Smooth muscle cell (in vitro differentiated cells): ENCODE measurements around the gene LRRC8C. TPM values are rescaled to one million over a fixed set of nuclear protein-coding genes. Genes with fewer than 3 reads are reported as not detected.

ENCODE experiments used
- DNase-seq: peaks from one replicate; lab custom pipeline; 2025; ENCODE audit not compliant: unreplicated experiment; lab: John Stamatoyannopoulos, UW
- H2AFZ ChIP-seq: fragments of 200-600 bp; sonication (generic); 2 replicates; pipeline ENCODE4 v1.6.0; 2016; ENCODE audit warnings: antibody characterized with exemption, low read depth, mild to moderate bottlenecking
- H3F3A ChIP-seq: fragments of 200-600 bp; sonication (generic); 2 replicates; pipeline ENCODE4 v1.6.0; 2017; ENCODE audit warnings: antibody characterized with exemption, low read depth
- H3K27ac ChIP-seq: fragments of 200-600 bp; sonication (generic); 2 replicates; pipeline ENCODE4 v1.5.1; 2016; ENCODE audit warnings: low read depth, mild to moderate bottlenecking
- H3K27me3 ChIP-seq: fragments of 200-600 bp; sonication (generic); 2 replicates; pipeline ENCODE4 v1.6.1; 2016; ENCODE audit warnings: low read depth, mild to moderate bottlenecking
- H3K36me3 ChIP-seq: fragments of 200-600 bp; sonication (generic); 2 replicates; pipeline ENCODE4 v1.5.1; 2016; ENCODE audit warnings: low read depth
- H3K4me1 ChIP-seq: fragments of 200-600 bp; sonication (generic); 2 replicates; pipeline ENCODE4 v1.5.1; 2016; ENCODE audit warnings: low read depth
- H3K4me2 ChIP-seq: fragments of 200-600 bp; sonication (generic); 2 replicates; pipeline ENCODE4 v1.6.0; 2016; ENCODE audit warnings: mild to moderate bottlenecking
- H3K4me3 ChIP-seq: fragments of 200-600 bp; sonication (generic); 2 replicates; pipeline ENCODE4 v1.5.1; 2016; ENCODE audit warnings: mild to moderate bottlenecking
- H3K79me2 ChIP-seq: fragments of 200-600 bp; sonication (generic); 2 replicates; pipeline ENCODE4 v1.6.0; 2016; ENCODE audit warnings: low read depth, mild to moderate bottlenecking
- H3K9ac ChIP-seq: fragments of 200-600 bp; sonication (generic); 2 replicates; pipeline ENCODE4 v1.6.0; 2016; ENCODE audit warnings: low read depth
- H3K9me3 ChIP-seq: fragments of 200-600 bp; sonication (generic); replicated peaks from 2 replicates; pipeline ENCODE4 v1.5.1; 2016; ENCODE audit warnings: low read depth
- H4K20me1 ChIP-seq: fragments of 200-600 bp; sonication (generic); 2 replicates; pipeline ENCODE4 v1.6.0; 2016; ENCODE audit warnings: low read depth
- WGBS: methylation state at CpG from one replicate; pipeline ENCODE4 v1.1.7; 2016; ENCODE audit warnings: low lambda C conversion rate; 5-methylcytosine and 5-hydroxymethylcytosine counted together
- polyA plus RNA-seq: library from polyadenylated mRNA; unstranded; fragments of >200 nt; fragmentation: Nextera tagmentation; extraction: Ambion mirVana; gene quantifications from 2 replicates; pipeline ENCODE4 v1.2.1, GENCODE V29; 2016
- total RNA-seq: library from RNA; depleted of rRNA; stranded (reverse); fragments of >200 nt; gene quantifications from 2 replicates; pipeline ENCODE4 v1.2.3, GENCODE V29; 2014
- TF ChIP-seq, protein P1 (sequence below): fragments of 200-600 bp; sonication (generic); IDR thresholded peaks from 2 replicates; pipeline ENCODE4 v1.5.1; 2017; ENCODE audit warnings: borderline replicate concordance, mild to moderate bottlenecking, antibody characterized with exemption; ENCODE audit not compliant: insufficient read depth, poor library complexity, severe bottlenecking

Gene LRRC8C
- total and polyA plus RNA-seq, 2 experiments from 2014 or later = 2.2 to 7.2 TPM

DNA sequence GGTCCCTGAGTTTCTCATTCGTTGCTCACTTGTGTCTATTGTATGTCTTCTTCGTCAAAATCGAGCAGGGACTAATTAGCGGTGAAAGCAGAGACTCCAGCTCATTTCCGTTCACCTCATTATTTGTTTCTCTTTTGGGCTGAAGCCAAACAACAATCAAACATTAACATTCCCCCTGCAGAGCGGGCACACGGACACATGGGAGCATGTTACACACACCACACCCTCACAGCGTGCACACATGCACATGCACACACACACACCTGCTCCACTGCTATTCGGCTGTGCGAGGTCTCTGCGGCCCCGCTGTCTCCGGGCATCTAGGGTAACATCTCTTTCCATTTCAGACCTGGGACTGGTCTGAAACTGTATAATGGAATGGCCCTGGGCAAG, 129.5 kb downstream of the LRRC8C start:
- Histone ChIP-seq H3K79me2 (no peaks in the 10 kb centered on the region), H4K20me1 (no peaks in the 10 kb centered on the region), H3K9ac (no peak overlapping the region), H3K4me2 (peak overlapping the region; percentile 86), H3K27me3 (no peaks in the 10 kb centered on the region), H3F3A (no peaks in the 10 kb centered on the region), H3K27ac (no peak overlapping the region), H3K4me3 (peak overlapping the region; percentile 49), H3K36me3 (no peaks in the 10 kb centered on the region), H3K9me3 (no peaks in the 10 kb centered on the region), H3K4me1 (peaks cover 5% of the 10 kb centered on the region), H2AFZ (peak overlapping the region; percentile 84)
- no peak for DNase-seq
- 85% methylated on average over 13 of the region's 13 CpGs for WGBS
- TF ChIP-seq, protein P1, sequence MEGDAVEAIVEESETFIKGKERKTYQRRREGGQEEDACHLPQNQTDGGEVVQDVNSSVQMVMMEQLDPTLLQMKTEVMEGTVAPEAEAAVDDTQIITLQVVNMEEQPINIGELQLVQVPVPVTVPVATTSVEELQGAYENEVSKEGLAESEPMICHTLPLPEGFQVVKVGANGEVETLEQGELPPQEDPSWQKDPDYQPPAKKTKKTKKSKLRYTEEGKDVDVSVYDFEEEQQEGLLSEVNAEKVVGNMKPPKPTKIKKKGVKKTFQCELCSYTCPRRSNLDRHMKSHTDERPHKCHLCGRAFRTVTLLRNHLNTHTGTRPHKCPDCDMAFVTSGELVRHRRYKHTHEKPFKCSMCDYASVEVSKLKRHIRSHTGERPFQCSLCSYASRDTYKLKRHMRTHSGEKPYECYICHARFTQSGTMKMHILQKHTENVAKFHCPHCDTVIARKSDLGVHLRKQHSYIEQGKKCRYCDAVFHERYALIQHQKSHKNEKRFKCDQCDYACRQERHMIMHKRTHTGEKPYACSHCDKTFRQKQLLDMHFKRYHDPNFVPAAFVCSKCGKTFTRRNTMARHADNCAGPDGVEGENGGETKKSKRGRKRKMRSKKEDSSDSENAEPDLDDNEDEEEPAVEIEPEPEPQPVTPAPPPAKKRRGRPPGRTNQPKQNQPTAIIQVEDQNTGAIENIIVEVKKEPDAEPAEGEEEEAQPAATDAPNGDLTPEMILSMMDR = no peak

DNA sequence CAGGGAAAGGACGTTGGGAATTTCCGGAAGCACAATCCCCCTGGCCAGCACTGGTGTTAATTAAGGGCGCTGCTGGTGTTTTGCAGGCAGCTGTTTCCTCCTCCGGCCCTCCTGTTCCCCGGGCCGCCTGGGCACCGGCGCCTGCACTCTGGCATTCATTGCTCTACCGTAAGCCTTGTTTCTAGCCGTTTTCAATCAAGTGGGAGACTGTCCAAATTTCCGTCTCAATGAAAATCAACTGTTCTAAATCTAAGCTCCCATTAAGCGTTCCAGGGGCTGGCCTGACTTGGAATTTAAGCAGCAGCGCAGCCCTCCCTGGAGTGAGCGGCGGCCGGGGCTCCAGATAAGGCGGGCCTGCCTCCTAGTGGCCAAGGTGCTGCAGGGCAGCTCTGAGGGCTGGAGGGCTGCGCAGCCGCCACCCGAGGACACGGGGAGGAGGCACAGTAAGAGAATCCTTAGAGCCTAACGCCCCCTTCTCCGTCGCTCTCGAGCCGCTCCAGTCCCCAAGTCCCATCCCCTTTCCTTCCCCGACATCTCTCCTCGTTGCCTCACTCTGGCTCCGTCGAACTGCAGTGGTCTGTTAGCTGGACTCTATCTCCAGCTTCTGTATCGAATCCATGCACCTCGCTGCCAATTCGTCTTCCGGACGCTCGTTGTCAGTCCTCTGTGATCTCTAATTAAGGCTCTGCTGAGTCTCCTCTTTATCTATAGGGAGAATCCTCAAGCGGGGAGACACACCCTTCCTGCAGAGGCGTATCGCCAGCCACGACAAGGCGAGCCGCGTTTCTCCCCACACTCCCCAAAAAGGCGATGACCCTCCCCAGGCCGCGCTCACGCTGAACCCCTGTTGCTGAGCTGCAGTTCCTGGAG, 130.1 kb downstream of the LRRC8C start:
- no peaks in the 10 kb centered on the region for H4K20me1 ChIP-seq
- H3K4me3 ChIP-seq = peak overlapping the region; percentile 49
- no peaks in the 10 kb centered on the region for H3K36me3 ChIP-seq
- H2AFZ ChIP-seq = peak overlapping the region; percentile 84
- no peak overlapping the region for H3K27ac ChIP-seq
- H3K4me1 ChIP-seq = peaks cover 5% of the 10 kb centered on the region
- peak; percentile 57 for DNase-seq
- TF ChIP-seq, protein P1 = peak; percentile 97
- no peaks in the 10 kb centered on the region for H3F3A ChIP-seq
- H3K79me2 ChIP-seq = no peaks in the 10 kb centered on the region
- H3K27me3 ChIP-seq = no peaks in the 10 kb centered on the region
- WGBS = 3% methylated on average over 42 of the region's 47 CpGs
- H3K9me3 ChIP-seq = no peaks in the 10 kb centered on the region
- H3K9ac ChIP-seq = no peak overlapping the region
- H3K4me2 ChIP-seq = peak overlapping the region; percentile 86

DNA sequence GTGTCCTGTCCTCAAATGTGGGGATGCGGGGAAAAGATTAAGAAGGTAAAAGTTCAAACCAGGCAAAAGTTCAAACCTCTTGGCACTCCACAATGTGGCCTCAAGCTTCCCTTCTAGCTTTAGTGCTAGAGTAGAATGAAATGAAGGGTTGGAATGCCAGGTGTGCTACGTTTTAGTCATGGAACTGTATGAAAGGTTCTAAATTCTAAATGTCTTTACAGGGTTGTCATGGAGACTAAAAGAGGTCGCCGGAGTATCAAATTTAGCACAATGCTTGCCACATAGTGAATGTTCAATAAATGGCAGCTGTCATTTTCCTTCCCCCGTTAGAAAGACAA, 130.7 kb downstream of the LRRC8C start:
- H3K9ac ChIP-seq = no peak overlapping the region

More for the DNA sequence above, 130.7 kb downstream of the LRRC8C start:
- peak overlapping the region; percentile 86 for H3K4me2 ChIP-seq
- H3K79me2 ChIP-seq = no peaks in the 10 kb centered on the region
- no peaks in the 10 kb centered on the region for H3K9me3 ChIP-seq
- no peaks in the 10 kb centered on the region for H4K20me1 ChIP-seq
- H3K27me3 ChIP-seq = no peaks in the 10 kb centered on the region
- TF ChIP-seq, protein P1 = no peak
- peaks cover 5% of the 10 kb centered on the region for H3K4me1 ChIP-seq
- H3K36me3 ChIP-seq = no peaks in the 10 kb centered on the region
- DNase-seq = no peak
- H2AFZ ChIP-seq = peak overlapping the region; percentile 84
- H3F3A ChIP-seq = no peaks in the 10 kb centered on the region
- peak overlapping the region; percentile 49 for H3K4me3 ChIP-seq
- no peak overlapping the region for H3K27ac ChIP-seq
- 54% methylated on average over 5 of the region's 5 CpGs for WGBS
